Right ventricle myocardium superior (tissue), 1 donor: ENCODE results near the gene CXCL12. TPM values are rescaled to one million over a fixed set of nuclear protein-coding genes. Genes with fewer than 3 reads are reported as not detected.
A peak's percentile ranks its signal among the peaks of the same experiment; 100 is the strongest.

Experiments
- ATAC-seq: fragments of 200-7000 bp; cut with Tn5 transposase; one replicate; pipeline ENCODE4 v1.9.1; 2020; ENCODE audit warnings: mild to moderate bottlenecking; ENCODE audit not compliant: poor library complexity
- DNase-seq: peaks from one replicate; pipeline ENCODE4 v3.0.0-alpha.2; 2020
- intact Hi-C: fragments of 100-400 bp; cut with DNase I; formaldehyde crosslinking; loops from one replicate; pipeline ENCODE4 v1.11.2; 2022
- total RNA-seq: library from RNA; stranded (reverse); fragmentation: NEBNext Ultra II Directional; extraction: Animal tissue kit (Norgen Biotek cat#: 25700); gene quantifications from one replicate; pipeline ENCODE4 v1.2.1, GENCODE V29; 2021
- donor health status: DM: no; HTN: yes; CAD: no; lungs with severe emphysema.

Gene CXCL12
- total RNA-seq, 1 donor from 2014 or later = 117 TPM

DNA sequence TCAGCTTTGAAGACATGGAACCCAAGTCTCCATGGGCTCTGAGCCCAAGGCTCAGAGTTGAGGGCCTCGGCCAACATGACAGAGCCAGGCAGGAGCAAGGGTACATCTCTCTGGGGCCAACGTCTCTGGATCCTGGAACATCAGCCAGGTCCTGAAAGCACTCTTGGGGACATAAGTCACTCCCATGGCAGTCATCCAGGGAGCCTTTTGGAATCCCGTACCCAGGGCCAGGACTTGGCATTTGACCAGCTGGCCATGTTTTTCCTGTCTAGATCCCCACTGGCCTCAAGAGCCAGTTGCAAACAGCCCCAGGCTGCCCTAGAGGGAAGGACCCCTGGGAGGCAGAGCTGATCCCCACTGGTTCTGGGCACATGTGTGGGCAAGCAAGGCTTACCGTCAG is 4.3 kb upstream of the CXCL12 start:
- peak; percentile 77 for DNase-seq
- ATAC-seq = peak; percentile 52
- intact Hi-C loops = loop anchor here (5.0 kb wide), 1 partner anchor 717 kb away; no protein-coding TSS in a partner anchor

DNA sequence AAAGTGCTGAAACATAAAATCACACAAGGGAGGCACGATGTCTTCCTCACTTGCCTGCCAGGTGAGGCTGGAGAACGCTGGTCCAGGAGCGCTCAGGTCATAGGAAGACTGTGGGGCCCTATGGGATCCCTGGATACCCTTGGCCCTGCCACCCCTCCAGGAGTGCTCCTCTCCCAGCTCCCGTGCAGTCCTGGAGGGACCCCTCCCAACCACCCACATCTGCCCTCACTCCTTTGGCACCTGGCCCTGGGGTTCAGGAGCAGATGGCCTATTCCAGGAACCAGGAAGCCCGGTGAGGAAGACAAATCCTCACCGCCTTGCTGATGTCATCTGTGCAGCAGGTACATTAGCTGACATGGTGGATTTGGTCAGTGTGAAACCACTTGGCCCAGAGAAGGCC is 3.7 kb upstream of the CXCL12 start:
- intact Hi-C loops = loop anchor here (5.0 kb wide), 1 partner anchor 716 kb away; no protein-coding TSS in a partner anchor
- no peak for ATAC-seq
- DNase-seq = no peak

DNA sequence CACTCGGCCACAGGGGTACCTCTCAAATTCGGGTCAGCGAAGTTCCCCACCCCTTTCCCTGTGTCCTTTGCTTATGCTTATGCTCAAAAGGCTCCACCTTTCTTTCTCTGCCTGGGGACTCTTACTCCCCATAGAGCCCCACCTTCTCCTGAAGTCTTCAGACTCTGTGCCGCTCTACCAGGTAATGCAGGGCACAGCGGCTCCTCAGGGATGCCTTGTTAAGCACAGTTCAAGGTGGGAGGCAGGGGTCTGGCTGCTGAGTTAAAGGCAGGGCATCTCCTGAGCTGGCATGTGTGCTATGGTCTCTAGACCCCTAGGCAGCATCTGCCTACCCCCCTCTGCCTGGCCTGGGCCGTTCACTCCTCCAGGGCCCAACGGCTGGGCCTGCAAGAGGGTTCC is 3.0 kb upstream of the CXCL12 start:
- ATAC-seq (no peak), DNase-seq (no peak)
- intact Hi-C loops = loop anchor here (5.0 kb wide), 1 partner anchor 716 kb away; no protein-coding TSS in a partner anchor

DNA sequence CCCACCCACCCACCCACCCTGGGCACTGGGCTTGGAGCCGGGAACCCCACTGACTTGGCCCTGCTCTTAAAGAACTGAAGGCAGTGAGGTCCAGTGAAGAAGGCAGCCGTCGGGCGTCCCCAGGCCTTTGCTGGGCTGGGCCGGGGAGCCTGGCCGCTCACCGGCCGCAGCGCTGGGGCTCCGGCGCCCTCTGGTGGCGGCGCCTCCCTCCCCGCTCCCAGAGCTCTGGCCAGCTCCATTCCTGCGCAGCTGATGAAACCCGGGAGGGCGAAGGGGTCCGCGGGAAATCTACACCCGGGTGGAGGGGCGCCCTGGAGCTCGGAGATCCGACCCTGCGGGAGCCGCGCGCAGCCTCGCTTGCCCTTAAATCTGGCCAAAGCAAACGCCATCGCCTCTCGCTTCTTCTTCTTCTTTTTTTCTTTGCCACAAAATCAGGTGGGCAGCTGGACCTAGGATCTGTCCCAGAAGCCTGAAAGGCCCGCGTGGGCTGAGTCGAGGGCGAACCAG is 1.7 kb upstream of the CXCL12 start:
- intact Hi-C loops = loop anchor here (5.0 kb wide), 1 partner anchor 714 kb away; no protein-coding TSS in a partner anchor
- DNase-seq (peak; percentile 81), ATAC-seq (peak; percentile 85)

DNA sequence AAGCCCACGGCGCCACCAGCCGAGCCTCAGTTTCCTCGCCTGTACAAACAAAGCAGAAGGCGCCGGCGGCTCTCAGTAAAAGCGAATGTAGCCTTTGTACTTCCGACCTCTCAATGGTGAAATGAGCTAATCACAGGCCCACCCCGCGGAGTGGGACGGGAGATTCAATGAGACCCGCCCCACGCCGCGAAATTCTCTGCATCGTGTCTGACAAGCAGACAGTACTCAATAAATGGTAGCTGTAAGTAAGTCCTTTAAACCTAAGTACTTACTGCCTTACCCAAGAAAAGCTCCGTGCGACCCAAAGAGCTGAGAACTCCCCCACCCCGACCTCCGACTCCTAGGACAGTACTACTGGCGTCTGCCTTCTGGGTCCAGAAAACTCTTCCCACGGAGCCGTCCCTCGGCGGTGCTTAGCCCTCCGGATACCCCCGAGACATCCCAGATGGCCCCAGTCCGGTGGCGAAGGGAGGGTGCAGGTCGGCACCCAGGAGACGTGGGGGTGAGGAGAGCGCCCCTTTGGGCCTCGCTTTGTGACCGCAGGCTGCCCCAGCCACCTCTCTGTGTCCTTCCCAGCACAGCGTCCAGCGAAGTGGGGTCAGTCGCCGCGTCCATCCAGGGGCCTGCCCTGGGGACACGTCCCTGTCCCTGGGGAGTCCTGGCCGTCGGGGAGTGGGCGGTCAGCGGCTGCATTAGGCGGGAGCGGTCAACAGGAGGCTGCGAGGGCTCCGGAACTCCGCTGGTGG is 972 bp upstream of the CXCL12 start:
- ATAC-seq (no peak), DNase-seq (no peak)
- intact Hi-C loops = loop anchor here (5.0 kb wide), 1 partner anchor 714 kb away; no protein-coding TSS in a partner anchor

DNA sequence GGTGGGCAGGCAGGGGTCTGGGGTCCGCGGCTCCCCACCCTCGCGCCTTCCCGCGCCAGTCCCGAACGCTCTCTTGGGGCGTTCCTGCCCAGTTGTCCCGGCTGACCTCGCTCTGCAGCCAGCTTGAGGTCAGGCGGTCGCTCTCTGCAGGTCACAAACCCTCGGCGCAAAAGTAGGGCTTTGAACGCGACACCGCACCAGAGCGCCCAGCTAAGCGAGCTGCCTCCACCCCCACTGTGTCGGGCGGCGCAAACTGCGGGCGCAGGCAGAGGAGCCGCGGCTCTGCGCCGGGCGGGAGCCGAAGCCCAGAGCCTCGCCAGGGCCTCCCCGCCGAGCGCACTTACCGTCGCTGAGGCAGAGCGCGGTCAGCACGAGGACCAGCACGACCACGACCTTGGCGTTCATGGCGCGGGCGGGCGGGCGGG is 284 bp downstream of the CXCL12 start:
- peak; percentile 25 for ATAC-seq
- DNase-seq = no peak
- intact Hi-C loops = loop anchor here (5.0 kb wide), 2 partner anchors 72 to 712 kb away; no protein-coding TSS in a partner anchor

DNA sequence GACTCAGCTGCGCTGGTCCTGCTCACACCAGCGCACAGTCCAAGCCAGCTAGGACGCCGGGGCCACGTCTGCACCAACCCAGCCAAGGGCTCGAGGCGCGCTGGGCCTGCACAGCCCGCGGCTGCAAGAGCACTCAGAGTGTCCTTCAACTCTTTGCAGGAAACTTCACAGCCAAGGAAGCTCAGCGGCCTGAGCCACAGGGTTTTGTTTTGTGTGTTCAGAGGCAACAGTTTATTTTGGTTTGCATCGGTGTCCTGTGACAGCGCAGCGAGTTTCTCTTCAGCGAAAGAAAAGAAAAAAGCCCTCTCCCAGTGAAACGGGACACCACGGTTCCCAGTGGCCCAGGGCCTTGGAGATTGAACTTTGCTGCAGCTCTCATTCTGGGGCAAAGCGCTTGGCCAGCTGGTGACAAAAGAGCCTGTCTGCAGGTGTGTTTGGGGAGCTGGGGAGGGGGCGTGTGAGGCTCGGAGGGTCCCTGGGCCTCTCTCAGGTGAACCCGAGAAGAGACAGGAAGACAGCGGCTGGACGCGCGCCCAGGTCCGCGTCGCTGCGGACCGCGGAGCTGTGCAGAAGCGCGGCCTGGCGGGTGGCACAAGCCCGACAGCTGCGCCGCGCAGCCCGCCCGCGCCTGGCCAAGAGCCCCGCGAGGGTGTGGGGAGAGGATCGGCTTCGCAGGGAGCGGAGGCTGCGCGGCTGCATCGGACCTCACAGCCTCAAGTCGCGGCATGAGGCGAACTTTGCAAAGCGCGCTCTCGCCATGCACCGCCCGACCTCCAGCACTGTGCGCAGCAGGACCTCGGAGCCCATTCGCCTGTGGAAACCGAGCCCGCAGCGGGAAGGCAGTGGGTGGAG is 922 bp downstream of the CXCL12 start:
- intact Hi-C loops = loop anchor here (5.0 kb wide), 1 partner anchor 72 kb away; no protein-coding TSS in a partner anchor
- peak; percentile 64 for DNase-seq
- ATAC-seq = peak; percentile 68

DNA sequence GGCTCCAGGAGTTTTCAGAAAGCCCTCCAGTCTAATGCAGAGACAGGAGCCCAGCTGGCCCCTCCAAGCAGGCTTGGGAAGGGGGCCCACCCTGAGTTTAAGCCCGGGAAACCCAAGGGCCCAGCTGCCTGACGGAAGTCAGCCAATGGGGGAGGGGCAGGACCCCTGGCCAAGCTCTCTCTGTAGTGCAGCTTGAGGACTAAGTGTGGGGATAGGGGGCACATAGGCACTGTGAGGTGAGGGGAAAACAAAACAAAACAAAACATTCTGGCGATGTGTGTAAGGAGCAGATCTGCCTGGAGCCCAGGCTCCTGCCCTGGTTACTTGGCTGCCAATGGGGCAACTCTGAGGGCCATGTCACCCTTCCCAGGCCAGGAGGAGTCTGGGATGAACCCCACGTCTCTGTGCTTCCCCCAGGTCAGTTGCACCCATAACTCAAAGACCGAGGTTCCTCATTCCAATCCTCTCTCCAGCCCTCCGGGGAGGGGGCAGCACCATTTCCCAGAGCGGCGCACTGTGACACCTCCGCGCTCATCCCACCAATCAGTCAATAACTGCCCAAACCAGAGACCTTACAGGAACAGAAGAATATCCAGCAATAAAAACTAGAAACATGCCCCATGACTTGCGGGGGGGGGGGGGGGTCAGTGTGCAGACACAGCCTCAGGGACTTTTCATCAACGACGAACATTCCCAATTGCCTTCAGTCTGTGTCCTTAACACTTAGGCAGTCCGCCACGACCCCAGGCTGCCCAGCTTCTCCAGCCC is 1.7 kb downstream of the CXCL12 start:
- intact Hi-C loops = loop anchor here (5.0 kb wide), 1 partner anchor 71 kb away; no protein-coding TSS in a partner anchor
- DNase-seq = no peak
- ATAC-seq = no peak

DNA sequence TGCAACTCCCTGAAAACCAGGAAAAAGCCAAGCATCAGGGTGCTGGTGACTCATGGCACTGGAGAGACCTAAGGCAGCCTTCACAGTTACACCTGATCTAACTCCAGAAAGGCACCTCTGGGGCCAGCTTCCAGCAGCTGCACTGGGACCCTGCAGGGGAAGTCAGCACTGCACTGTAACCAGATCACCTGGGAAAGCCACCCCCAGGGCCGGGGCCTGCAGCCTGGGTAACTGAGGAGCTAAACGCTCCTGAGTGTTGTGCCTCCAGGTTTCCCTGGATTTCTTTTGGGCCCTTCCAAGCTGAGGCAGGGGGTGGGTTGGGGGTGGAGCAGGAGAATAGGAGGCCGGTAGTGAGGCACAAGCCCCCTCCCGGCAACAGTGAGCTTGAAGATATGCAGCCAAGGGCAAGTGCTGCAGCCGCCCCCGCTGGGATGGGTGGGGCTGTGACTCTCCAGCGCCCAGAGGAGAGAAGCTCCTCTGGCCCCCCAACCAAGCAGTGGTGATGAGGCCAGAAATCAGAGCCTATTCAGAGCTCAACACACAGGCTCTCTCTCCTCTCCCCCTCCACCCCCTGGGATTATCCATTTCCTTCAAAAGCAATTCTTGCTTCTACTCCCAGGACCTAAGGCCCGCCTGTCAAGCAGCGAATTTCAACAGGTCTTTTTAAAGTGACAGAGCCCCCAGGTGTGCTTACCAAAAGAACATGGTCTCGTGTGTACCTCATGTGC is 2.6 kb downstream of the CXCL12 start:
- ATAC-seq = no peak
- no peak for DNase-seq
- intact Hi-C loops = loop anchor here (5.0 kb wide), 1 partner anchor 70 kb away; no protein-coding TSS in a partner anchor

DNA sequence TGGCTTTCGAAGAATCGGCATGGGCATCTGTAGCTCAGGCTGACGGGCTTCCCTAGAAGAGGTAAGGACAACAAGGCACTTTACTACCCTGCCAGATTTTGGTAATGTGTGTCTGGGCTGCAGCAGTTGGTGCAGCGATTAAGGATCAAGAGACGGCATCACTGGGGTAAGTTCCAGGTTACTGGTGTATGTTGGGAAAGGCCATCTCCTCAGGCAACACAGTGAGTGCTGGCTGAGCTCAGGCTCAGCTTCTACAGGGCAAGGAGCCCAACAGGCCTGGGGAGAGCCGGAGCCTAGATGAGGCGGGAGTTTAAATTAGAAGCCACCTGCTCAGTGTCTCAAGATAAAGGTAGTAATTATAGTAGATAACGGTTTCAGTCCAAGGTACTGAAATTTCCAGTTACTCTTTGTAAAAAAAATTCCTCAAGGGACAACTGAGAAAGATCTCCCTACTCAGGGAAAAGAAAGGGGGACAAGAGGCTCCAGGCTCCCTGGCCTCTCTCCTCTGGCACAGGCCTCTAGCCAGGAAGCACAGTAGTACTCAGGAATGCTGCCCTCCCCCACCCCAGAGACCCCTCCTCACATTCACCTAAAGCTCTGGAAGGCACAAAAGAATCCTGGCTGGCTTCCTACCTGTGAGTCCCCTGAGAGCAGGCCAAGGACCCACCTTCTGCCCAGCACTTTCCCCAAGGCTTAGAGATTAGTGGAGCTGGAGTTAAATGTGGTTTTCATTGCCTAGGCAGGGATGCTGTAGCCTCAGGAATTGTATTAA is 3.9 kb downstream of the CXCL12 start:
- DNase-seq (no peak), ATAC-seq (no peak)
- intact Hi-C loops = loop anchor here (5.0 kb wide), 1 partner anchor 69 kb away; no protein-coding TSS in a partner anchor

DNA sequence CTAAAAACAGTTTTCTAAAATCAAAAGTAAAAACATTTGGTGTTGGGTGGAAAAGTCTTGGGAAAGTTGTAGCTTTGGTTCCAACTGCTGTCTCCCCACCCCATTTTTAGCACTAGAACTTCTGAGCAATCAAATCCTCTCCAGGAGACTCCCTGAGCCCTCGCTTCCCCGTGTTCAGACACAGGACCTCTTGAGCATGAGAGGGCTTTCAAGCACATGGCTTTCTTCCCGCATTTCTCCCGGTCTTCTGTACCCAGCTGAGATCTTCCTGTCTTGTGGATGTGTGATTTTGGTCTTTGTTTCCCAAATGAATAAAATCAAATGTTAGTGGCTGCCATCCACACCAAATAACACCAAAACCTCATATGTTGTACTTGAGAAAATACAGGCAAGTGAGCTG is 5.0 kb downstream of the CXCL12 start:
- ATAC-seq (no peak), DNase-seq (no peak)
- intact Hi-C loops = loop anchor here (5.0 kb wide), 1 partner anchor 68 kb away; no protein-coding TSS in a partner anchor

DNA sequence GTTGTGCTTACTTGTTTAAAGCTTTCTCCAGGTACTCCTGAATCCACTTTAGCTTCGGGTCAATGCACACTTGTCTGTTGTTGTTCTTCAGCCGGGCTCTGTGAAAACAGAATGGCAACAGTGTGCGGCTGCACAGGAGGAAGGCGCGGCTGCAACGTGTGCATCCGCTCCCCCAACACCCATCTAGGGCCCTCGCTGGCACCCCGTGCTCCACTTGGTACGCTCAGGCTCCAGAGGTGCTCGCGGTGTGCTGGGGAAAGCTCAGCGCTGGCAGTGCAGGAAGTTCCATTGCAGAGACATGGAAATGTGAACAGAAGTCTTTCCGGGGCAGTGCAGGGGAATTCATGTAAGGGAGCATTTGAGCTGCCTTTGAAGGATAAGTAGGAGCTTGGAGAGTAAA is 6.3 kb downstream of the CXCL12 start:
- intact Hi-C loops = no loop called here
- no peak for DNase-seq
- ATAC-seq = no peak

DNA sequence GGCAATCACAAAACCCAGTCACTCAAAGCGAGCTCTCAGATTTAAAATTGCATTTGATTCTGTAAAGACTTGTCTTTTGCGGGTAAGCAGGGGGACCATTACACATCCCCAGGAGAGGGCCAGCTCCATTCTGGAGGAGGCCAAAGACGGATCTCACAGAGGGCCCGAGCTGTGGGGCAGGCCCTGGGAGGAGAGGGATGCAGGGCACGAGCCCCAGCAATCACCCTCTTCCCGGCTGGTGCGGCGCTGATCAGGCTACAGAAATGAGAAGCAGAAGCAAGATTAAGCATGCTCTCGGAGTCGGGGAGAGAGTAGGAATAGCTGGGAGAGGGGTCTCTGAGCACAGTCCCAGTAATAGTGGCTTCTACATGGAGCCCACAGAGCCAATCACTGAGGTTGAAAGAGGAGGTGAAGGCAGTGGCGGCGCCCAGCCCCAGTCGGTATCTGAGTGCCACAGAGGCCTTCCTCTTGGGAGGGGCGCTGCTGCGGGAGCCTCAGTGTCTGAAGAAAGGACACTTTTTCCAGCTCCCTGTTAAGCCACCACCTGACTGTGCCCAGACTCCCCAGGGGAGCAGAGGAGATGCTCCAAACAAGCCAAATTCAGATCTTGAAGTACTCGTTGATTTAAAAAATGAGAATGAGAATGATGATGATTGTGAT is 7.1 kb downstream of the CXCL12 start:
- intact Hi-C loops = no loop called here
- no peak for DNase-seq
- no peak for ATAC-seq

DNA sequence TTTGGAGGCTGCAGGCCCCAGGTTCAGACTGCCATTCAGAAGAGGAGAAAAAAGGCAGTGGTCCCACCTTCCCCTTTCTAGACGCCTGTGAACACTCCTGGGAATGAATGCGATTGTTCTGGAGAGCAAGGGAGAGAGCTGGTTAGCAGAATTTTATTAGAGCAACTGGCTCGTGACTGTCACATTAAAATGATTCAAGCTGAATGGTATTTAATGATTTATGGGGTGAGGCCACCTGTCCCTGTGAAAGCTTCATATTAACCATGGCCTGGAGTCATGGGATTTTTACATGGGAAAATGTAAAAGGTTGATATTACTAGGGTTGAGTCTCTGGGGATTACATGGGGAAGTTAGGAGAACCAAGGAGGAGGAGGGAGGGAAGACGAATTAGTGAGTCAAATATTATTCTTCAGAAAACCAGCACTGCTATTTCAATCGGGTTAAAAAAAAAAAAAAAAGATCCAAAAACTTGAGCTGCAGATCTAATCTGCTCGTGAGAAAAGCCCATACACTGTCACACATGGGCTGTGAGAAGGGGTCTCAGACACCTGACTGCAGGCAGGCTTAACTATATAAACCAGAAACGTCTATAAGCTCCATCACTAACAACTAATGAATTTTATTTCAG is 8.3 kb downstream of the CXCL12 start:
- no peak for ATAC-seq
- intact Hi-C loops = no loop called here
- no peak for DNase-seq

DNA sequence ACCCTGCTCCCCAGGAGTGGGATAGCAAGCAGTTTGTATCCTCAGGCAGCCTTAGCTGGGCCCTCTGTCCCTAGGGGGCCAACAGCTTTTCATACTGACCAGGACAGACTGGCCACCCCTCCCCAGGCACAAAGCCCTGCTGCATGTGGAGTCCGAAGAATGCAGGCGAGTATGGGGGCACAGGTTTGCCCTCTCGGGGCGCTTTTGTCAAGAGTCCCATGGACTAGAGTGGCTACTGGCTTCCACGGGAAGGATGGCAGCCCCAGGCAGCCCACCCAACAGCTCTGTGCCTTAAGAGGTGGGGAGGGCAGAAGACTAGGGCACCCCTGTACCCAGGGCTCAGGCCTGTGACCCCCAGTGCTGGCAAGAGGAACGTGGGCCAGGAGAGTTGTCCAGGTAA is 10.7 kb downstream of the CXCL12 start:
- intact Hi-C loops = no loop called here
- ATAC-seq (no peak), DNase-seq (no peak)

DNA sequence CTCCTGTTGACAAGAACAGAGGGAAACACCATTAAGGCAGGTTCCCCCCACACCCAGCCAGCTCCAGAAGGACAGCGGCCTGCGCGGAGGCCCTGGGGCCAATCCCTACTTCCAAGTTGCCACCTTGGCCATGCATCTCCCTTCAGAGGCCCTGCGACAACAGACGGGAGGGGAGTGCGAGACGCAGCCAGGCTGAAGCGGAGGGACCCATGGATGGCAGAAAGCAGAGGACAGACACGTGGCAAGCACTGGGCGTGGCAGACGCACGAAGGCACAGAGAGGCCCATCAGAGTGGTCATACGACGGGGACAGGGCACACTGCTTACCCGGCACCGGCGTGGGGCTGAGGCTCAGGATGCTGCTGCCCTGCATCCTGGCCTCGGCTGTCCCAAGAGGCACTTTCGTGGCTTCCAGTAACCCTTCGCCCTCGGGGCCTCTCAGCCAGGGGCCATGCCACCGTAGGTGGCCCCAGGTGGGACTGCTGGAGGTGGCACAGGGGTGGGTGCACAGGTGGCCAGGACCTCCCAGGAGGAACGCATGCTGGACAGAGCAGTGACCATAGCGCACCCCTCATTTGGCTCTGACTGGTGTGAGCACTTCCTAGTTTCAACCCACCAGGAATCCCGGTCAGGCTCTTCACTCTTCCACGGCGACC is 11.4 kb downstream of the CXCL12 start:
- no peak for ATAC-seq
- no peak for DNase-seq
- intact Hi-C loops = no loop called here
